ENCODE measurements around the gene GP1BB.

DNA sequence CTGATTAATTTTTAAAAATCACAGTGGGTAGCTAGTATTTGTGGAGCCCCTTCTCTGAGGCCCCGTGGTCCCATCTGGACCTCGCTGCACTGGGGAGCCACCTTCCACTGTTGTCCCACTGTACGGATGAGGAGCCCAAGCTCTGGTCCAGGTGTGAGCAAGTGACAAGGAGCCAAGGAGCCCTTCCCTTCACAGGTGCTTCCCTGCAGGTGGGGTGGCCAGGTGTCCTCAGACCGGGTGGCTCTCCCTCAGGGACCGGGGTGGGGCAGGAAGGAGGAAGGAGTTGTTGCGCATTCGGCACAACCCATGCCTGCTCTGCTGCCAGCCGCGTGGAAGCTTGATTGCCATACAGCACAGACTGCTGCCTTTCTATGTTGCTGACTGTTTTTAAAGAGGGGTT, 19.5 kb upstream of the GP1BB start:
- TF ChIP-seq EZH2phosphoT487 (IDR thresholded peaks at IDR 0.05; ENCODE audit: insufficient read depth, low read depth) (no peak), EZH2 (IDR thresholded peaks at IDR 0.05; ENCODE audit: insufficient read depth, poor library complexity, severe bottlenecking) (no peak)
